SK-N-SH (cell line): ENCODE measurements around the gene SLN. TPM values are rescaled to one million over a fixed set of nuclear protein-coding genes. Genes with fewer than 3 reads are reported as not detected.

Experiments used
- CTCF ChIA-PET: fragments of 300-600, 350-600 bp; formaldehyde crosslinking; extraction: SDS; loops from one replicate; lab custom pipeline; 2021; lab: Yijun Ruan, JAX
- POLR2A ChIA-PET: fragments of 350-600 bp; sonication (Branson Sonifier 250); formaldehyde crosslinking; extraction: SDS; loops from one replicate; lab custom pipeline; 2020; ENCODE audit warnings: antibody characterized with exemption, inconsistent platforms; lab: Yijun Ruan, JAX
- DNase-seq: peaks from one replicate; pipeline ENCODE4 v3.0.0; 2012
- H2AFZ ChIP-seq: fragments of 200-600 bp; sonication (generic); 2 replicates; pipeline ENCODE4 v1.8.1; 2016; ENCODE audit warnings: antibody characterized with exemption, mild to moderate bottlenecking, low read depth
- H3F3A ChIP-seq: fragments of 200-600 bp; sonication (generic); replicated peaks from 2 replicates; pipeline ENCODE3; 2016; ENCODE audit warnings: antibody characterized with exemption, mild to moderate bottlenecking; ENCODE audit not compliant: insufficient read depth
- H3K27ac ChIP-seq, 2 experiments: fragments of 200-500 bp in 1 of 2; fragments of 200-600 bp in 1 of 2; sonication (Bioruptor generic) in 1 of 2; sonication (generic), shearing (Covaris generic) in 1 of 2; 2 replicates each; pipeline versions ENCODE4 v1.5.1 to v1.6.1; 2014 to 2016; ENCODE audit warnings: low read depth in 2 of 2, inconsistent platforms in 1 of 2, low read length in 1 of 2, mild to moderate bottlenecking in 1 of 2, mixed read lengths in 1 of 2
- H3K27me3 ChIP-seq: fragments of 200-600 bp; sonication (generic), shearing (Covaris generic); 2 replicates; pipeline ENCODE4 v1.6.1; 2016; ENCODE audit warnings: mixed run types; ENCODE audit not compliant: insufficient read depth
- H3K36me3 ChIP-seq, 2 experiments: fragments of 200-500 bp in 1 of 2; fragments of 200-600 bp in 1 of 2; sonication (Bioruptor generic) in 1 of 2; sonication (generic) in 1 of 2; replicated peaks in 1 of 2; 2 replicates each; pipeline versions ENCODE3 to v1.5.1; 2014 to 2016; ENCODE audit warnings: low read length in 1 of 2, mild to moderate bottlenecking in 1 of 2; ENCODE audit not compliant: insufficient read depth in 2 of 2, control insufficient read depth in 1 of 2
- H3K4me1 ChIP-seq, 2 experiments: fragments of 200-500 bp in 1 of 2; fragments of 200-600 bp in 1 of 2; sonication (Bioruptor generic) in 1 of 2; sonication (generic), shearing (Covaris generic) in 1 of 2; 2 replicates each; pipeline versions ENCODE4 v1.5.1 to v1.6.1; 2014 to 2016; ENCODE audit warnings: low read depth in 1 of 2, low read length in 1 of 2, mixed run types in 1 of 2; ENCODE audit not compliant: insufficient read depth in 2 of 2, control insufficient read depth in 1 of 2
- H3K4me2 ChIP-seq: fragments of 200-600 bp; sonication (generic), shearing (Covaris generic); 2 replicates; pipeline ENCODE4 v1.6.1; 2017; ENCODE audit warnings: mixed run types
- H3K4me3 ChIP-seq, 2 experiments: fragments of 200-500 bp in 1 of 2; fragments of 200-600 bp in 1 of 2; sonication (Bioruptor generic) in 1 of 2; sonication (generic), shearing (Covaris generic) in 1 of 2; 2 replicates each; pipeline versions ENCODE4 v1.5.1 to v1.8.1; 2014 to 2016; ENCODE audit warnings: low read depth in 2 of 2, inconsistent platforms in 1 of 2, low read length in 1 of 2, mild to moderate bottlenecking in 1 of 2, mixed read lengths in 1 of 2, moderate library complexity in 1 of 2
- H3K79me2 ChIP-seq: fragments of 200-600 bp; sonication (generic); 2 replicates; pipeline ENCODE4 v1.8.1; 2017; ENCODE audit warnings: mild to moderate bottlenecking; ENCODE audit not compliant: insufficient read depth
- H3K9ac ChIP-seq: fragments of 200-600 bp; sonication (generic); 2 replicates; pipeline ENCODE4 v1.6.1; 2017; ENCODE audit warnings: mixed run types
- H3K9me2 ChIP-seq: fragments of 200-600 bp; sonication (generic); 2 replicates; pipeline ENCODE4 v1.6.1; 2017; ENCODE audit warnings: mixed run types
- H3K9me3 ChIP-seq: fragments of 200-600 bp; sonication (generic); 2 replicates; pipeline ENCODE4 v1.6.1; 2017; ENCODE audit warnings: mixed run types, mild to moderate bottlenecking, moderate library complexity
- H4K20me1 ChIP-seq: fragments of 200-600 bp; sonication (generic); 2 replicates; pipeline ENCODE4 v1.6.1; 2017; ENCODE audit warnings: mild to moderate bottlenecking, mixed run types; ENCODE audit not compliant: insufficient read depth
- EP300 ChIP-seq, 2 experiments: IDR thresholded peaks; 2 replicates each; pipeline versions ENCODE4 v1.4.0 to v1.6.1; 2012; ENCODE audit warnings: borderline replicate concordance in 1 of 2, low read depth in 1 of 2, low read length in 1 of 2
- GABPA ChIP-seq: IDR thresholded peaks from 2 replicates; pipeline ENCODE4 v1.4.0; 2012; ENCODE audit warnings: low read depth, mild to moderate bottlenecking
- JUND ChIP-seq: IDR thresholded peaks from 2 replicates; pipeline ENCODE4 v1.4.0; 2012
- MEF2A ChIP-seq: IDR thresholded peaks from 2 replicates; pipeline ENCODE4 v1.4.0; 2012; ENCODE audit warnings: low read depth, borderline replicate concordance
- MXI1 ChIP-seq: IDR thresholded peaks from 2 replicates; pipeline ENCODE4 v1.6.1; 2012; ENCODE audit warnings: mild to moderate bottlenecking, low read depth, low read length, improper control_type of control experiment
- NRF1 ChIP-seq: IDR thresholded peaks from 2 replicates; pipeline ENCODE4 v1.6.1; 2012; ENCODE audit warnings: low read depth, mild to moderate bottlenecking, low read length
- PBX3 ChIP-seq: IDR thresholded peaks from 2 replicates; pipeline ENCODE4; 2012
- RAD21 ChIP-seq: IDR thresholded peaks from 2 replicates; pipeline ENCODE4 v1.6.1; 2012; ENCODE audit warnings: mild to moderate bottlenecking, low read length
- RCOR1 ChIP-seq: fragments of 150-350 bp; IDR thresholded peaks from 2 replicates; pipeline ENCODE4 v1.6.1; 2017; ENCODE audit warnings: antibody characterized with exemption, low read length
- RFX5 ChIP-seq: IDR thresholded peaks from 2 replicates; pipeline ENCODE4 v1.6.1; 2012; ENCODE audit warnings: mild to moderate bottlenecking, improper control_type of control experiment, low read length
- RXRA ChIP-seq: IDR thresholded peaks from 2 replicates; pipeline ENCODE4 v1.4.0; 2012; ENCODE audit warnings: low read depth, mild to moderate bottlenecking, borderline replicate concordance
- SIN3A ChIP-seq: IDR thresholded peaks from 2 replicates; pipeline ENCODE4 v1.6.1; 2012; ENCODE audit warnings: low read depth, mild to moderate bottlenecking, low read length, moderate library complexity, borderline replicate concordance
- TAF1 ChIP-seq: IDR thresholded peaks from 2 replicates; pipeline ENCODE4 v1.6.1; 2012; ENCODE audit warnings: low read depth, mild to moderate bottlenecking, low read length, moderate library complexity, borderline replicate concordance
- TEAD4 ChIP-seq: IDR thresholded peaks from 2 replicates; pipeline ENCODE4 v1.4.0; 2012; ENCODE audit warnings: mild to moderate bottlenecking, borderline replicate concordance; ENCODE audit not compliant: insufficient read depth
- WGBS: methylation state at CpG from one replicate; pipeline ENCODE4 v1.1.6; 2017; ENCODE audit warnings: low lambda C conversion rate; 5-methylcytosine and 5-hydroxymethylcytosine counted together
- polyA plus RNA-seq, 3 experiments: library from polyadenylated mRNA; depleted of rRNA; stranded (reverse); fragments of >200 nt; gene quantifications; 2 replicates each; pipeline ENCODE4 v1.2.3, GENCODE V29; 2012
- TF ChIP-seq, protein P1 (sequence below): IDR thresholded peaks from 2 replicates; pipeline ENCODE4 v1.4.0; 2012; ENCODE audit warnings: low read depth, borderline replicate concordance

The SLN gene
- polyA plus RNA-seq, 1 of the 3 experiments (the other 2 are of a cell fraction): not detected

GRCh38 chr11:107713009-107713408, 1.2 kb upstream of the SLN start:
- no peaks in the 10 kb centered on the region for H3K27me3 ChIP-seq
- H3F3A ChIP-seq: no peaks in the 10 kb centered on the region
- H3K27ac ChIP-seq: no peak overlapping the region
- no peak for DNase-seq
- no peak overlapping the region for H3K4me3 ChIP-seq
- no peaks in the 10 kb centered on the region for H3K9me2 ChIP-seq
- H3K9me3 ChIP-seq: no peaks in the 10 kb centered on the region
- H3K79me2 ChIP-seq: no peaks in the 10 kb centered on the region
- no peak for TF ChIP-seq MXI1
- no peak for TF ChIP-seq JUND
- no peak for TF ChIP-seq TAF1
- no peak for TF ChIP-seq SIN3A
- TF ChIP-seq, protein P1, sequence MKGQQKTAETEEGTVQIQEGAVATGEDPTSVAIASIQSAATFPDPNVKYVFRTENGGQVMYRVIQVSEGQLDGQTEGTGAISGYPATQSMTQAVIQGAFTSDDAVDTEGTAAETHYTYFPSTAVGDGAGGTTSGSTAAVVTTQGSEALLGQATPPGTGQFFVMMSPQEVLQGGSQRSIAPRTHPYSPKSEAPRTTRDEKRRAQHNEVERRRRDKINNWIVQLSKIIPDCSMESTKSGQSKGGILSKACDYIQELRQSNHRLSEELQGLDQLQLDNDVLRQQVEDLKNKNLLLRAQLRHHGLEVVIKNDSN: no peak
- TF ChIP-seq RFX5: no peak
- TF ChIP-seq RCOR1: no peak
- TF ChIP-seq PBX3: no peak
- TF ChIP-seq MEF2A: no peak
- no peak for TF ChIP-seq EP300 (IDR thresholded peaks at IDR 0.05; ENCODE audit: borderline replicate concordance in 1 of 2, low read depth in 1 of 2, low read length in 1 of 2)
- ChIA-PET CTCF (interaction anchor here (1.0 to 2.4 kb wide), 2 partner anchors 10 to 28 kb away, joined by 3 to 5 read pairs; no protein-coding TSS in a partner anchor), POLR2A (no interaction called here)
- H2AFZ ChIP-seq: no peak overlapping the region
- no peak overlapping the region for H3K4me2 ChIP-seq
- 31% methylated on average over 3 of the region's 3 CpGs for WGBS
- no peaks in the 10 kb centered on the region for H3K4me1 ChIP-seq
- no peak overlapping the region for H3K9ac ChIP-seq
- no peaks in the 10 kb centered on the region for H3K36me3 ChIP-seq
- no peaks in the 10 kb centered on the region for H4K20me1 ChIP-seq

DNA sequence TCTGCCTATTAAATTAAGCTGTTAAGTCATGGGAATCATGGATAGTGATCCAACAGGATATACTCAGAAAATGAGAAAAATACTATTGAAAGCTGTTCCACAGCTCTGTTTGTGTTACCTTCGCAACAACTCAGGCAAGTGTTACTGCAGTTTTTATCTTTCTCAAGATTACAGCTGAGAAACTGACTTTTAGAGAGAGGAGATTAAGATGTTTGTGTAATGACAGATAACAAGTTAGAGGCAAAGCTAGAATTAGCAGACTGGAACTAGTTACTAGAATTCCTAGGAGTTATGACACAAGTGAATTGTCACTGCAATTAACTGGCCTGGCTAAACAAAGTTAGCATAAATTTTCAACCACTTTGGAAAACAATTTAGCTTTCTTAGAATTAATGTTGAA, 1.6 kb downstream of the SLN start:
- no peak overlapping the region for H3K4me3 ChIP-seq
- H3K27ac ChIP-seq: no peak overlapping the region
- H3K36me3 ChIP-seq: no peaks in the 10 kb centered on the region
- no peaks in the 10 kb centered on the region for H3K4me1 ChIP-seq
- TF ChIP-seq NRF1 (no peak), RXRA (no peak), PBX3 (no peak), EP300 (IDR thresholded peaks at IDR 0.05; ENCODE audit: borderline replicate concordance in 1 of 2, low read depth in 1 of 2, low read length in 1 of 2) (no peak), TEAD4 (no peak), GABPA (no peak), RAD21 (no peak)
- ChIA-PET POLR2A (no interaction called here), CTCF (interaction anchor here (1.0 kb wide), 1 partner anchor 20 kb away, joined by 3 read pairs; no protein-coding TSS in a partner anchor)
- H3K9me2 ChIP-seq: no peaks in the 10 kb centered on the region
- H3F3A ChIP-seq: no peaks in the 10 kb centered on the region
- no peak overlapping the region for H3K4me2 ChIP-seq
- H3K9me3 ChIP-seq: no peaks in the 10 kb centered on the region
- H2AFZ ChIP-seq: no peak overlapping the region
- no peak overlapping the region for H3K9ac ChIP-seq
- WGBS: 65% methylated on average over 1 of the region's 1 CpG
- no peak for DNase-seq
- H3K27me3 ChIP-seq: no peaks in the 10 kb centered on the region
- no peaks in the 10 kb centered on the region for H4K20me1 ChIP-seq
- no peaks in the 10 kb centered on the region for H3K79me2 ChIP-seq
